Right renal pelvis (tissue), 4 donors: ENCODE results near the gene PLAAT2. TPM values are rescaled to one million over a fixed set of nuclear protein-coding genes. Genes with fewer than 3 reads are reported as not detected.
"Not testable (repeated sequence)": the region's sequence is repeated elsewhere in the genome, so short reads cannot be mapped to it uniquely, and the experiment has no call there.

Source experiments
- DNase-seq, 4 donors: peaks; one replicate each; pipeline ENCODE4 v3.0.0-alpha.2; 2013; ENCODE audit warnings: low read depth in 4 of 4, low spot score in 3 of 4, missing footprints in 1 of 4
- polyA plus RNA-seq, 4 donors: library from polyadenylated mRNA; unstranded; fragments of 120-200 nt; gene quantifications; one replicate each; pipeline ENCODE4 v1.2.1, GENCODE V29; 2013; ENCODE audit not compliant: insufficient read length in 4 of 4

Gene PLAAT2
- polyA plus RNA-seq, 4 donors, result 0.27 to 0.44 TPM; not detected in 2

GRCh38 chr11:63551091-63551888, 11.9 kb downstream of the PLAAT2 start:
- no peak for DNase-seq

GRCh38 chr11:63550156-63550700, 13.0 kb downstream of the PLAAT2 start:
- not testable (repeated sequence) for DNase-seq

GRCh38 chr11:63549411-63549810, 13.8 kb downstream of the PLAAT2 start:
- no peak for DNase-seq

- no peak for DNase-seq
Observed at GRCh38 chr11:63548178-63548577, 15.0 kb downstream of the PLAAT2 start.

- no peak for DNase-seq
Observed at GRCh38 chr11:63547061-63547460, 16.1 kb downstream of the PLAAT2 start.

- DNase-seq, result no peak
Observed at GRCh38 chr11:63543711-63544110, 19.5 kb downstream of the PLAAT2 start.

GRCh38 chr11:63542506-63542905, 20.7 kb downstream of the PLAAT2 start:
- not testable (repeated sequence) for DNase-seq

- DNase-seq, result no peak
Observed at GRCh38 chr11:63537293-63538101, 25.7 kb downstream of the PLAAT2 start.

GRCh38 chr11:63536669-63537292, 26.4 kb downstream of the PLAAT2 start, which contains the start of gene PLAAT4:
PLAAT4 (plus strand) TSS chr11:63536808; CDS start chr11:63536869, 61 bp downstream.
- DNase-seq, result peak in 1 of 4 donors; percentile 36

- no peak for DNase-seq
Observed at GRCh38 chr11:63535734-63536133, 27.4 kb downstream of the PLAAT2 start.

- no peak for DNase-seq
Observed at GRCh38 chr11:63534895-63535461, 28.2 kb downstream of the PLAAT2 start.

GRCh38 chr11:63534076-63534475, 29.1 kb downstream of the PLAAT2 start:
- DNase-seq, result no peak

GRCh38 chr11:63532799-63533475, 30.2 kb downstream of the PLAAT2 start:
- DNase-seq, result no peak

GRCh38 chr11:63532117-63532516, 31.1 kb downstream of the PLAAT2 start:
- no peak for DNase-seq

- DNase-seq, result not testable (repeated sequence)
Observed at GRCh38 chr11:63531074-63531792, 31.9 kb downstream of the PLAAT2 start.

- no peak for DNase-seq
Observed at GRCh38 chr11:63530021-63530420, 33.2 kb downstream of the PLAAT2 start.

GRCh38 chr11:63529373-63529772, 33.8 kb downstream of the PLAAT2 start:
- not testable (repeated sequence) for DNase-seq

- DNase-seq, result not testable (repeated sequence)
Observed at GRCh38 chr11:63528729-63529278, 34.4 kb downstream of the PLAAT2 start.

GRCh38 chr11:63528156-63528555, 35.0 kb downstream of the PLAAT2 start:
- DNase-seq, result not testable (repeated sequence)
